Measurements from ENCODE around the gene RECQL. TPM values are rescaled to one million over a fixed set of nuclear protein-coding genes. Genes with fewer than 3 reads are reported as not detected.

RECQL gene
- total RNA-seq, 2 donors from 2014 or later = 39.8 to 66.5 TPM

- H3K27ac Mint-ChIP-seq = no peak overlapping the region
- Histone ChIP-seq H3K9me3 (ENCODE audit: control insufficient read depth, low read length) (no peaks in the 10 kb centered on the region), H3K4me3 (ENCODE audit: low read length) (peak overlapping the region; percentile 96), H3K9ac (ENCODE audit: extremely low read depth, low read length, poor library complexity, severe bottlenecking) (peak overlapping the region; percentile 56), H3K27me3 (ENCODE audit: control insufficient read depth, insufficient read depth, low read length, poor library complexity, severe bottlenecking) (no peaks in the 10 kb centered on the region), H3K36me3 (ENCODE audit: control insufficient read depth, insufficient read depth, low read length) (peaks cover 33% of the 10 kb centered on the region), H3K4me1 (ENCODE audit: control insufficient read depth, insufficient read depth, low read length) (peaks cover 7% of the 10 kb centered on the region), H3K27ac (ENCODE audit: low read depth, low read length) (peak overlapping the region; percentile 71)
- H3K9me3 Mint-ChIP-seq = no peaks in the 10 kb centered on the region
- no peak for TF ChIP-seq CTCF (conservative IDR thresholded peaks at IDR 0.05)
- no peak overlapping the region for H3K4me3 Mint-ChIP-seq
- peaks cover 17% of the 10 kb centered on the region for H3K4me1 Mint-ChIP-seq
- 10 to 51% methylated on average over 3 to 8 of the region's 8 CpGs for WGBS, 2 experiments (ENCODE audit: insufficient coverage in 1 of 2, insufficient read length in 1 of 2)
- peaks cover 28% of the 10 kb centered on the region for H3K36me3 Mint-ChIP-seq (ENCODE audit: low read depth)
- no peak for DNase-seq
- H3K27me3 Mint-ChIP-seq (ENCODE audit: insufficient read depth) = no peaks in the 10 kb centered on the region
Observed at GRCh38 chr12:21500786-21501257, 613 bp downstream of the RECQL start.

GRCh38 chr12:21499765-21500164 is 1.7 kb downstream of the RECQL start:
- H3K36me3 Mint-ChIP-seq (ENCODE audit: low read depth) = peaks cover 37% of the 10 kb centered on the region

GRCh38 chr12:21485998-21486397 is 15.4 kb downstream of the RECQL start:
- Histone ChIP-seq H3K4me3 (ENCODE audit: low read length) (no peak overlapping the region), H3K27me3 (ENCODE audit: control insufficient read depth, insufficient read depth, low read length, poor library complexity, severe bottlenecking) (no peaks in the 10 kb centered on the region), H3K27ac (ENCODE audit: low read depth, low read length) (no peak overlapping the region), H3K9ac (ENCODE audit: extremely low read depth, low read length, poor library complexity, severe bottlenecking) (no peak overlapping the region), H3K4me1 (ENCODE audit: control insufficient read depth, insufficient read depth, low read length) (no peaks in the 10 kb centered on the region), H3K9me3 (ENCODE audit: control insufficient read depth, low read length) (no peaks in the 10 kb centered on the region), H3K36me3 (ENCODE audit: control insufficient read depth, insufficient read depth, low read length) (peaks cover 79% of the 10 kb centered on the region)
- Mint-ChIP-seq H3K36me3 (ENCODE audit: low read depth) (peaks cover 31% of the 10 kb centered on the region), H3K4me3 (no peak overlapping the region), H3K9me3 (no peaks in the 10 kb centered on the region), H3K4me1 (no peaks in the 10 kb centered on the region), H3K27ac (no peak overlapping the region), H3K27me3 (ENCODE audit: insufficient read depth) (no peaks in the 10 kb centered on the region)
- TF ChIP-seq CTCF (conservative IDR thresholded peaks at IDR 0.05) = no peak
- DNase-seq = no peak

More at GRCh38 chr12:21499765-21500164, 1.7 kb downstream of the RECQL start:
- Histone ChIP-seq H3K36me3 (ENCODE audit: control insufficient read depth, insufficient read depth, low read length) (peaks cover 36% of the 10 kb centered on the region), H3K9me3 (ENCODE audit: control insufficient read depth, low read length) (no peaks in the 10 kb centered on the region), H3K9ac (ENCODE audit: extremely low read depth, low read length, poor library complexity, severe bottlenecking) (no peak overlapping the region), H3K27me3 (ENCODE audit: control insufficient read depth, insufficient read depth, low read length, poor library complexity, severe bottlenecking) (no peaks in the 10 kb centered on the region), H3K27ac (ENCODE audit: low read depth, low read length) (no peak overlapping the region), H3K4me1 (ENCODE audit: control insufficient read depth, insufficient read depth, low read length) (peaks cover 7% of the 10 kb centered on the region), H3K4me3 (ENCODE audit: low read length) (peak overlapping the region; percentile 96)
- no peak overlapping the region for H3K4me3 Mint-ChIP-seq
- peaks cover 17% of the 10 kb centered on the region for H3K4me1 Mint-ChIP-seq
- DNase-seq = no peak
- no peak for TF ChIP-seq CTCF (conservative IDR thresholded peaks at IDR 0.05)
- no peaks in the 10 kb centered on the region for H3K27me3 Mint-ChIP-seq (ENCODE audit: insufficient read depth)
- WGBS, 2 experiments (ENCODE audit: insufficient coverage in 1 of 2, insufficient read length in 1 of 2) = 67 to 70% methylated on average over 1 to 2 of the region's 2 CpGs
- H3K27ac Mint-ChIP-seq = no peak overlapping the region
- H3K9me3 Mint-ChIP-seq = no peaks in the 10 kb centered on the region

All from endodermal cell (in vitro differentiated cells).